ENCODE results near the gene SVOP.

SVOP gene

GRCh38 chr12:108912361-108912760 lies 108.5 kb downstream of the SVOP start:
- no peak overlapping the region for H4K91ac ChIP-seq (ENCODE audit: low read depth, low read length, poor library complexity)
- no peak overlapping the region for H4K8ac ChIP-seq (ENCODE audit: low read depth, low read length)
- H3K36me3 ChIP-seq (replicated peaks in 1 of 2; ENCODE audit: control insufficient read depth in 2 of 2, insufficient read depth in 2 of 2, low read length in 2 of 2), result no peaks in the 10 kb centered on the region
- peak overlapping the region; percentile 77 for H2AK5ac ChIP-seq (ENCODE audit: low read depth, low read length)
- no peak overlapping the region for H2BK5ac ChIP-seq (ENCODE audit: low read length)
- H3K27ac ChIP-seq (replicated peaks; ENCODE audit: low read length), result no peak overlapping the region
- no peak overlapping the region for H2BK120ac ChIP-seq (ENCODE audit: low read depth, low read length)
- H3K9me3 ChIP-seq (replicated peaks in 1 of 2; ENCODE audit: control insufficient read depth in 2 of 2, insufficient read depth in 1 of 2, low read depth in 1 of 2, low read length in 2 of 2), result peaks cover 0 to 3% of the 10 kb centered on the region in 2 donors
- no peak overlapping the region for H3K18ac ChIP-seq (ENCODE audit: low read length)
- H3K4me3 ChIP-seq (ENCODE audit: low read length in 2 of 2), result no peak overlapping the region
- no peak overlapping the region for H2BK12ac ChIP-seq (ENCODE audit: low read length)
- H3K79me1 ChIP-seq (ENCODE audit: low read depth, low read length), result peaks cover 2% of the 10 kb centered on the region
- H2AFZ ChIP-seq (ENCODE audit: low read length), result no peak overlapping the region
- peak overlapping the region; percentile 43 for H3K14ac ChIP-seq (ENCODE audit: low read length)
- no peak overlapping the region for H3K9ac ChIP-seq (ENCODE audit: low read depth, low read length, poor library complexity)
- H3K23ac ChIP-seq (ENCODE audit: low read depth, low read length, poor library complexity), result no peak overlapping the region
- H3K27me3 ChIP-seq (ENCODE audit: control insufficient read depth in 3 of 3, insufficient read depth in 3 of 3, low read depth in 1 of 3, low read length in 3 of 3), result no peaks in the 10 kb centered on the region
- H3K4me2 ChIP-seq (ENCODE audit: insufficient read depth, low read length, poor library complexity, severe bottlenecking), result no peak overlapping the region
- WGBS, 2 donors (ENCODE audit: extremely low coverage in 2 of 2, insufficient read length in 2 of 2, insufficient replicate concordance in 1 of 2), result no CpG with 5 or more reads among the region's 9 CpGs
- DNase-seq (ENCODE audit: low spot score), result no peak
- peaks cover 8 to 9% of the 10 kb centered on the region in 2 donors for H3K4me1 ChIP-seq (ENCODE audit: control insufficient read depth in 2 of 2, insufficient read depth in 1 of 2, low read depth in 1 of 2, low read length in 2 of 2)
- H2BK15ac ChIP-seq (ENCODE audit: low read length), result peak overlapping the region; percentile 93
- H3K4ac ChIP-seq (ENCODE audit: low read length), result no peak overlapping the region

DNA sequence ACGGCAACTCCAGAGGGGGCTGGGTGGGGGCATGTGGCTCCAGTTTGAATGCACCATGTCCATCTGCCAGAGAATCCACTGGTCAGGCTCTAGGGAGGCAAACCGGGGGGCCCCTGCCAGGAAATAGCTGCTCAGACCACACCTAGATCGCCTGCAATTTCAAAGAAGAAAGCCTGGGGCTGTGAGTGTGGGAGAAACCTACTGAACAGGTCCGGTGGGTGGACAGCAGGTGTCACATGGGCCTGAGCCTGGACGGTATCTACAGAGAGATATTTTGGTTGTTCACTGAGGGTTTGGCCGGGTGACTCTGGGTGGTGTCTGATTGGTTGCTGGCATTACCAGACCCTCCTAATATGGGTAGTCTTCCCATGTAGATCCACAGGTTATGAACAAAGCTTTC lies 109.0 kb downstream of the SVOP start:
- no CpG with 5 or more reads among the region's 6 CpGs for WGBS, 2 donors (ENCODE audit: extremely low coverage in 2 of 2, insufficient read length in 2 of 2, insufficient replicate concordance in 1 of 2)
- no peak overlapping the region for H3K18ac ChIP-seq (ENCODE audit: low read length)
- H2AFZ ChIP-seq (ENCODE audit: low read length), result no peak overlapping the region
- no peak overlapping the region for H3K23ac ChIP-seq (ENCODE audit: low read depth, low read length, poor library complexity)
- no peaks in the 10 kb centered on the region for H3K27me3 ChIP-seq (ENCODE audit: control insufficient read depth in 3 of 3, insufficient read depth in 3 of 3, low read depth in 1 of 3, low read length in 3 of 3)
- peak overlapping the region; percentile 58 for H2BK5ac ChIP-seq (ENCODE audit: low read length)
- H2BK120ac ChIP-seq (ENCODE audit: low read depth, low read length), result no peak overlapping the region
- no peaks in the 10 kb centered on the region for H3K36me3 ChIP-seq (replicated peaks in 1 of 2; ENCODE audit: control insufficient read depth in 2 of 2, insufficient read depth in 2 of 2, low read length in 2 of 2)
- H2BK12ac ChIP-seq (ENCODE audit: low read length), result no peak overlapping the region
- no peak overlapping the region for H3K9ac ChIP-seq (ENCODE audit: low read depth, low read length, poor library complexity)
- H3K4me1 ChIP-seq (ENCODE audit: control insufficient read depth in 2 of 2, insufficient read depth in 1 of 2, low read depth in 1 of 2, low read length in 2 of 2), result peaks cover 8 to 9% of the 10 kb centered on the region in 2 donors
- no peak overlapping the region for H3K27ac ChIP-seq (replicated peaks; ENCODE audit: low read length)
- H2BK15ac ChIP-seq (ENCODE audit: low read length), result no peak overlapping the region
- H3K14ac ChIP-seq (ENCODE audit: low read length), result peak overlapping the region; percentile 2
- H3K79me1 ChIP-seq (ENCODE audit: low read depth, low read length), result peaks cover 2% of the 10 kb centered on the region
- H3K9me3 ChIP-seq (replicated peaks in 1 of 2; ENCODE audit: control insufficient read depth in 2 of 2, insufficient read depth in 1 of 2, low read depth in 1 of 2, low read length in 2 of 2), result peaks cover 0 to 3% of the 10 kb centered on the region in 2 donors
- no peak overlapping the region for H3K4ac ChIP-seq (ENCODE audit: low read length)
- DNase-seq (ENCODE audit: low spot score), result no peak
- H4K91ac ChIP-seq (ENCODE audit: low read depth, low read length, poor library complexity), result no peak overlapping the region
- H2AK5ac ChIP-seq (ENCODE audit: low read depth, low read length), result peak overlapping the region; percentile 64
- H3K4me3 ChIP-seq (ENCODE audit: low read length in 2 of 2), result no peak overlapping the region
- H4K8ac ChIP-seq (ENCODE audit: low read depth, low read length), result no peak overlapping the region
- no peak overlapping the region for H3K4me2 ChIP-seq (ENCODE audit: insufficient read depth, low read length, poor library complexity, severe bottlenecking)

GRCh38 chr12:108910336-108910735 lies 110.5 kb downstream of the SVOP start:
- H3K36me3 ChIP-seq (replicated peaks in 1 of 2; ENCODE audit: control insufficient read depth in 2 of 2, insufficient read depth in 2 of 2, low read length in 2 of 2), result no peaks in the 10 kb centered on the region
- H3K14ac ChIP-seq (ENCODE audit: low read length), result no peak overlapping the region
- H3K18ac ChIP-seq (ENCODE audit: low read length), result no peak overlapping the region
- no peak overlapping the region for H3K4me3 ChIP-seq (ENCODE audit: low read length in 2 of 2)
- no peak for DNase-seq (ENCODE audit: low spot score)
- H3K4ac ChIP-seq (ENCODE audit: low read length), result no peak overlapping the region
- no peak overlapping the region for H3K27ac ChIP-seq (replicated peaks; ENCODE audit: low read length)
- no peak overlapping the region for H3K9ac ChIP-seq (ENCODE audit: low read depth, low read length, poor library complexity)
- no peak overlapping the region for H3K4me2 ChIP-seq (ENCODE audit: insufficient read depth, low read length, poor library complexity, severe bottlenecking)
- H2AFZ ChIP-seq (ENCODE audit: low read length), result no peak overlapping the region
- no peak overlapping the region for H4K91ac ChIP-seq (ENCODE audit: low read depth, low read length, poor library complexity)
- H2BK5ac ChIP-seq (ENCODE audit: low read length), result no peak overlapping the region
- no peak overlapping the region for H2AK5ac ChIP-seq (ENCODE audit: low read depth, low read length)
- WGBS, 2 donors (ENCODE audit: extremely low coverage in 2 of 2, insufficient read length in 2 of 2, insufficient replicate concordance in 1 of 2), result no CpG with 5 or more reads among the region's 5 CpGs
- H2BK120ac ChIP-seq (ENCODE audit: low read depth, low read length), result no peak overlapping the region
- peaks cover 8 to 9% of the 10 kb centered on the region in 2 donors for H3K4me1 ChIP-seq (ENCODE audit: control insufficient read depth in 2 of 2, insufficient read depth in 1 of 2, low read depth in 1 of 2, low read length in 2 of 2)
- peaks cover 0 to 3% of the 10 kb centered on the region in 2 donors for H3K9me3 ChIP-seq (replicated peaks in 1 of 2; ENCODE audit: control insufficient read depth in 2 of 2, insufficient read depth in 1 of 2, low read depth in 1 of 2, low read length in 2 of 2)
- H3K23ac ChIP-seq (ENCODE audit: low read depth, low read length, poor library complexity), result no peak overlapping the region
- H3K79me1 ChIP-seq (ENCODE audit: low read depth, low read length), result peaks cover 2% of the 10 kb centered on the region
- H2BK15ac ChIP-seq (ENCODE audit: low read length), result no peak overlapping the region
- no peaks in the 10 kb centered on the region for H3K27me3 ChIP-seq (ENCODE audit: control insufficient read depth in 3 of 3, insufficient read depth in 3 of 3, low read depth in 1 of 3, low read length in 3 of 3)
- H4K8ac ChIP-seq (ENCODE audit: low read depth, low read length), result no peak overlapping the region
- H2BK12ac ChIP-seq (ENCODE audit: low read length), result no peak overlapping the region

- H2AFZ ChIP-seq (ENCODE audit: low read length), result no peak overlapping the region
- no peak overlapping the region for H4K8ac ChIP-seq (ENCODE audit: low read depth, low read length)
- no peak overlapping the region for H2BK15ac ChIP-seq (ENCODE audit: low read length)
- no peak overlapping the region for H2AK5ac ChIP-seq (ENCODE audit: low read depth, low read length)
- H3K36me3 ChIP-seq (replicated peaks in 1 of 2; ENCODE audit: control insufficient read depth in 2 of 2, insufficient read depth in 2 of 2, low read length in 2 of 2), result no peaks in the 10 kb centered on the region
- no CpG with 5 or more reads among the region's 2 CpGs for WGBS, 2 donors (ENCODE audit: extremely low coverage in 2 of 2, insufficient read length in 2 of 2, insufficient replicate concordance in 1 of 2)
- H3K9ac ChIP-seq (ENCODE audit: low read depth, low read length, poor library complexity), result no peak overlapping the region
- H3K9me3 ChIP-seq (replicated peaks in 1 of 2; ENCODE audit: control insufficient read depth in 2 of 2, insufficient read depth in 1 of 2, low read depth in 1 of 2, low read length in 2 of 2), result peaks cover 0 to 3% of the 10 kb centered on the region in 2 donors
- no peak overlapping the region for H2BK120ac ChIP-seq (ENCODE audit: low read depth, low read length)
- H2BK12ac ChIP-seq (ENCODE audit: low read length), result no peak overlapping the region
- no peak overlapping the region for H3K14ac ChIP-seq (ENCODE audit: low read length)
- H3K18ac ChIP-seq (ENCODE audit: low read length), result no peak overlapping the region
- no peak overlapping the region for H3K23ac ChIP-seq (ENCODE audit: low read depth, low read length, poor library complexity)
- no peaks in the 10 kb centered on the region for H3K27me3 ChIP-seq (ENCODE audit: control insufficient read depth in 3 of 3, insufficient read depth in 3 of 3, low read depth in 1 of 3, low read length in 3 of 3)
- no peak overlapping the region for H4K91ac ChIP-seq (ENCODE audit: low read depth, low read length, poor library complexity)
- no peak overlapping the region for H3K4me3 ChIP-seq (ENCODE audit: low read length in 2 of 2)
- no peak overlapping the region for H2BK5ac ChIP-seq (ENCODE audit: low read length)
- DNase-seq (ENCODE audit: low spot score), result no peak
- H3K79me1 ChIP-seq (ENCODE audit: low read depth, low read length), result peaks cover 2% of the 10 kb centered on the region
- H3K27ac ChIP-seq (replicated peaks; ENCODE audit: low read length), result no peak overlapping the region
- H3K4me1 ChIP-seq (ENCODE audit: control insufficient read depth in 2 of 2, insufficient read depth in 1 of 2, low read depth in 1 of 2, low read length in 2 of 2), result peaks cover 8 to 9% of the 10 kb centered on the region in 2 donors
- H3K4ac ChIP-seq (ENCODE audit: low read length), result no peak overlapping the region
- no peak overlapping the region for H3K4me2 ChIP-seq (ENCODE audit: insufficient read depth, low read length, poor library complexity, severe bottlenecking)
Measured at GRCh38 chr12:108907839-108908351, 113.0 kb downstream of the SVOP start.

Data from neuronal stem cell (in vitro differentiated cells).